GM21526 (cell line): ENCODE results near the gene IL5.
A peak's percentile ranks its signal among the peaks of the same experiment; 100 is the strongest.
"Not testable (repeated sequence)": the region's sequence is repeated elsewhere in the genome, so short reads cannot be mapped to it uniquely, and the experiment has no call there.

Experiments used
- ATAC-seq: cut with Tn5 transposase; IDR thresholded peaks from one replicate; pipeline ENCODE4 v1.9.1; 2021; ENCODE audit warnings: moderate library complexity; ENCODE audit not compliant: unreplicated experiment, low FRiP score

The IL5 gene

GRCh38 chr5:132530946-132531345 lies 12.4 kb downstream of the IL5 start:
- ATAC-seq = no peak

GRCh38 chr5:132528866-132529634 lies 14.3 kb downstream of the IL5 start:
- no peak for ATAC-seq

GRCh38 chr5:132528021-132528420 lies 15.3 kb downstream of the IL5 start:
- ATAC-seq = no peak

- ATAC-seq = peak; percentile 15
Observed at GRCh38 chr5:132526974-132527564, 16.3 kb downstream of the IL5 start.

- ATAC-seq = peak; percentile 42
Observed at GRCh38 chr5:132526290-132526973, 16.9 kb downstream of the IL5 start.

- ATAC-seq = peak; percentile 66
Observed at GRCh38 chr5:132525299-132525724, 18.0 kb downstream of the IL5 start.

GRCh38 chr5:132524877-132525276 lies 18.4 kb downstream of the IL5 start:
- ATAC-seq = not testable (repeated sequence)

- ATAC-seq = not testable (repeated sequence)
Observed at GRCh38 chr5:132522067-132522466, 21.3 kb downstream of the IL5 start.

GRCh38 chr5:132513618-132514336 lies 29.5 kb downstream of the IL5 start:
- not testable (repeated sequence) for ATAC-seq

GRCh38 chr5:132510076-132510475 lies 33.2 kb downstream of the IL5 start:
- ATAC-seq = no peak

GRCh38 chr5:132506094-132506692 lies 37.1 kb downstream of the IL5 start:
- ATAC-seq = no peak

GRCh38 chr5:132505641-132506040 lies 37.7 kb downstream of the IL5 start:
- no peak for ATAC-seq

GRCh38 chr5:132504746-132505145 lies 38.6 kb downstream of the IL5 start:
- no peak for ATAC-seq

GRCh38 chr5:132503244-132503643 lies 40.1 kb downstream of the IL5 start:
- ATAC-seq = no peak

GRCh38 chr5:132501961-132502931 lies 41.1 kb downstream of the IL5 start:
- no peak for ATAC-seq

GRCh38 chr5:132501629-132501956 lies 41.7 kb downstream of the IL5 start:
- no peak for ATAC-seq

- peak; percentile 35 for ATAC-seq
Observed at GRCh38 chr5:132500931-132501628, 42.2 kb downstream of the IL5 start.

- no peak for ATAC-seq
Observed at GRCh38 chr5:132500244-132500930, 42.9 kb downstream of the IL5 start.
